Renal pelvis (tissue), 12 donors: ENCODE results near the gene SERINC5. TPM values are rescaled to one million over a fixed set of nuclear protein-coding genes. Genes with fewer than 3 reads are reported as not detected.
"Not testable (repeated sequence)": the region's sequence is repeated elsewhere in the genome, so short reads cannot be mapped to it uniquely, and the experiment has no call there.

Experiments used
- DNase-seq: peaks from one replicate; pipeline ENCODE4 v3.0.0-alpha.2; 2013
- long read RNA-seq, 16 experiments: transcript quantifications; one replicate each; lab custom pipeline, GENCODE V29; 2026
- polyA plus RNA-seq, 3 donors: library from polyadenylated mRNA; unstranded; fragments of 120-200 nt; gene quantifications; one replicate each; pipeline ENCODE4 v1.2.1, GENCODE V29; 2013; ENCODE audit not compliant: insufficient read length in 3 of 3

SERINC5 gene
- 10 to 100 TPM; 42.5 to 63.2 (median 61.0) TPM for polyA plus RNA-seq
- long read RNA-seq, donor 1, full-length matches to known transcripts, result 11 of 11 reads
- long read RNA-seq, donor 1, partial matches to known transcripts, result 0 of 11 reads
- long read RNA-seq, donor 1, other reads (novel, unspliced or antisense), result 0 of 11 reads
- long read RNA-seq, donor 2, full-length matches to known transcripts, result 6 of 57 reads
- long read RNA-seq, donor 2, partial matches to known transcripts, result 51 of 57 reads
- long read RNA-seq, donor 2, other reads (novel, unspliced or antisense), result 0 of 57 reads
- long read RNA-seq, donor 3, full-length matches to known transcripts, result 10 of 18 reads
- long read RNA-seq, donor 3, partial matches to known transcripts, result 8 of 18 reads
- long read RNA-seq, donor 3, other reads (novel, unspliced or antisense), result 0 of 18 reads
- long read RNA-seq, donor 4, full-length matches to known transcripts, result 4 of 4 reads
- long read RNA-seq, donor 4, partial matches to known transcripts, result 0 of 4 reads
- long read RNA-seq, donor 4, other reads (novel, unspliced or antisense), result 0 of 4 reads
- long read RNA-seq, donor 5, full-length matches to known transcripts, result 12 of 12 reads
- long read RNA-seq, donor 5, partial matches to known transcripts, result 0 of 12 reads
- long read RNA-seq, donor 5, other reads (novel, unspliced or antisense), result 0 of 12 reads
- long read RNA-seq, donor 6, full-length matches to known transcripts, result 14 of 20 reads
- long read RNA-seq, donor 6, partial matches to known transcripts, result 6 of 20 reads
- long read RNA-seq, donor 6, other reads (novel, unspliced or antisense), result 0 of 20 reads
- long read RNA-seq, donor 7, full-length matches to known transcripts, result 21 of 21 reads
- long read RNA-seq, donor 7, partial matches to known transcripts, result 0 of 21 reads
- long read RNA-seq, donor 7, other reads (novel, unspliced or antisense), result 0 of 21 reads
- long read RNA-seq, donor 8, full-length matches to known transcripts, result 8 of 8 reads
- long read RNA-seq, donor 8, partial matches to known transcripts, result 0 of 8 reads
- long read RNA-seq, donor 8, other reads (novel, unspliced or antisense), result 0 of 8 reads
- long read RNA-seq, donor 9, full-length matches to known transcripts, result 13 of 13 reads
- long read RNA-seq, donor 9, partial matches to known transcripts, result 0 of 13 reads
- long read RNA-seq, donor 9, other reads (novel, unspliced or antisense), result 0 of 13 reads
- long read RNA-seq, donor 10, full-length matches to known transcripts, result 9 of 20 reads
- long read RNA-seq, donor 10, partial matches to known transcripts, result 11 of 20 reads
- long read RNA-seq, donor 10, other reads (novel, unspliced or antisense), result 0 of 20 reads
- long read RNA-seq, donor 11, full-length matches to known transcripts, result 10 of 10 reads
- long read RNA-seq, donor 11, partial matches to known transcripts, result 0 of 10 reads
- long read RNA-seq, donor 11, other reads (novel, unspliced or antisense), result 0 of 10 reads
- long read RNA-seq, donor 12, full-length matches to known transcripts, result 19 of 19 reads
- long read RNA-seq, donor 12, partial matches to known transcripts, result 0 of 19 reads
- long read RNA-seq, donor 12, other reads (novel, unspliced or antisense), result 0 of 19 reads
- long read RNA-seq, donor 13, full-length matches to known transcripts, result 9 of 9 reads
- long read RNA-seq, donor 13, partial matches to known transcripts, result 0 of 9 reads
- long read RNA-seq, donor 13, other reads (novel, unspliced or antisense), result 0 of 9 reads
- long read RNA-seq, donor 14, full-length matches to known transcripts, result 33 of 33 reads
- long read RNA-seq, donor 14, partial matches to known transcripts, result 0 of 33 reads
- long read RNA-seq, donor 14, other reads (novel, unspliced or antisense), result 0 of 33 reads
- long read RNA-seq, donor 15, full-length matches to known transcripts, result 12 of 12 reads
- long read RNA-seq, donor 15, partial matches to known transcripts, result 0 of 12 reads
- long read RNA-seq, donor 15, other reads (novel, unspliced or antisense), result 0 of 12 reads
- long read RNA-seq, donor 16, full-length matches to known transcripts, result 13 of 13 reads
- long read RNA-seq, donor 16, partial matches to known transcripts, result 0 of 13 reads
- long read RNA-seq, donor 16, other reads (novel, unspliced or antisense), result 0 of 13 reads

DNA sequence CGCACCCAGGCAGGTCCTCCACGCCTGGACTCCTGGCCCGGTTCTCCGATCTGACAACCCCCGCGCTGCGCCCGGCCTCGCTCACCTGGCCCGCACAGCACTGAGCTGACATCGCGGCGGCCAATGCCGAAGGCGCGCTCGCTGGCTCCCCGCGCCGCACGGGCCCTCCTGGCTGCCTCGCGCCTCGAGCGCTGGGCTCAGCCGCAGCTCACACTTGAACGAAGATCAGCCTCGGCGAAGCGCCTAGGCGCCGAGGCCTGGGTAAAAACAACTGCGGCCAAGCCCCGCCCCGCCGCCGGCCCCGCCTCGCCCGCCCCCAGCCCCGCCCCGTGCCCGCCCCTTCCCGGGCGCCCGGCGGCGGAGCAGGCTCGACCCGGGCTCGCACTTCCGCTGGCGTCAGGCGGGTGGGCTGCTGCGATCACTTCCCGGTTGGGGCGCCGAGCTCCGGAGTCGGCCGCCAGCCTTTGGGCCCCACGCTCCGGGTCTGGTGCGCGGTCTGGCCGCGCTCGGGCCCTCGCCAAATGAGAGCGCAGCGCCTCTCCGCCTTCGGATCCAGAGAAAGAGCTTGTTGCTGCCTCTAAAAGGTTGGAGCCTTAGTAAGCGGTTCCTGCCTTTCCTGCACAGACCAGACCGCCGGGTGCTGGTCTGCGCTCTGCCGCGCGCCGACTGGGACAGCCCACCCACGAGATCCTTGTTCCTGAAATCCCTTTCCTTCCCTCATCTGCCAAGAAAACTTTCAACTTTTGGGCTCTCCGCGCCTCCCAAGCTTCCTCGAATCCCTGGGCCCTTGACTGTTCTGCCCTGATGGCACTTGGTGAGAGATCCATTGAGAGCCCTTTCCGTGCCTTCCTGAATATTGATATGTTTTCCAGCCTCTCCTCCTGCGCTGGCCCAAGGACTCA lies at the start of gene SERINC5:
TSS of gene SERINC5 (minus strand) at position 238 of the 902 bp plus-strand sequence. CDS start at position 112, 126 bp downstream.
- DNase-seq, result peak; percentile 79

DNA sequence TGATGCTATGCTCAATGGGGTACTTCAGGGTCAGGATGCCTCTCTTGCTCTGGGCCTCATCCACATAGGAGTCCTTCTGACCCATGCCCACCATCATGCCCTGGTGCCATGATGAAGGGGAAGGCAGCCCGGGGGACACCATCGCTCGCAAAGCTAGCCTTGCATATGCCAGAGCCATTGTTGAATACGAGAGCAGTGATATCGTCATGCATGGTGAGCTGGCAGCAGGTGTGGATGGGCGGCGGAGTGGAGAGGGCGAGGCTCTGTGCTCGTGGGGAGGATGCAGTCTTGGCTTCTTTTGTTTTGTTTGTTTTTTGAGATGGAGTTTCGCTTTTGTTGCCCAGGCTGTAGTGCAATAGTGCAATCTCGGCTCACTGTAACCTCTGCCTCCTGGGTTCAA lies 46.8 kb upstream of the SERINC5 start:
- no peak for DNase-seq

DNA sequence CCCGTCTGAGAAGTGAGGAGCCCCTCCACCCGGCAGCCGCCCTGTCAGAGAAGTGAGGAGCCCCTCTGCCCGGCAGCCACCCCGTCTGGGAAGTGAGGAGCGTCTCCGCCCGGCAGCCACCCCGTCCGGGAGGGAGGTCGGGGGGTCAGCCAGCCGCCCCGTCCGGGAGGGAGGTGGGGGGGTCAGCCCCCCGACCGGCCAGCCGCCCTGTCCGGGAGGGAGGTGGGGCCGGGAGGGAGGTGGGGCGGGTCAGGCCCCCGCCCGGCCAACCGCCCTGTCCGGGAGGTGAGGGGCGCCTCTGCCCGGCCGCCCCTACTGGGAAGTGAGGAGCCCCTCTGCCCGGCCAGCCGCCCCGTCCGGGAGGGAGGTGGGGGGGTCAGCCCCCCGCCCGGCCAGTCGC lies 45.5 kb upstream of the SERINC5 start:
- not testable (repeated sequence) for DNase-seq

DNA sequence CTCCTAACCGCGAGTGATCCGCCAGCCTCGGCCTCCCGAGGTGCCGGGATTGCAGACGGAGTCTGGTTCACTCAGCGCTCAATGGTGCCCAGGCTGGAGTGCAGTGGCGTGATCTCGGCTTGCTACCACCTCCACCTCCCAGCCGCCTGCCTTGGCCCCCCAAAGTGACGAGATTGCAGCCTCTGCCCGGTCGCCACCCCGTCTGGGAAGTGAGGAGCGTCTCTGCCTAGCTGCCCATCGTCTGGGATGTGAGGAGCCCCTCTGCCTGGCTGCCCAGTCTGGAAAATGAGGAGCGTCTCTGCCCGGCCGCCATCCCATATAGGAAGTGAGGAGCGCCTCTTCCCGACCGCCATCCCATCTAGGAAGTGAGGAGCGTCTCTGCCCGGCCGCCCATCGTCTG lies 44.9 kb upstream of the SERINC5 start:
- not testable (repeated sequence) for DNase-seq

DNA sequence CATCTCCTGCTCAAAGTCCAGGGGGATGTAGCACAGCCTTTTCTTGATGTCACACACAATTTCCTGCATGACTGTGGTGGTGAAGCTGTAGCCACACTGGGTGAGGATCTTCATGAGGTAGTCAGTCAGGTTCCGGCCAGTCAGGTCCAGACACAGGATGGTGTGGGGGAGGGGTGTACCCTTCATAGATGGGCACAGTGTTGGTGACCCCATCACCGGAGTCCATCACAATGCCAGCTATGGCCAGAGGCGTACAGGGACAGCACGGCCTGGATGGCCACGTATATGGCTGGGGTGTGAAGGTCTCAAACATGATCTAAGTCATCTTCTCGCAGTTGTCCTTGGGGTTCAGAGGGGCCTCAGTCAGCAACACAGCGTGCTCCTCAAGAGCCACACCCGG lies 44.3 kb upstream of the SERINC5 start:
- DNase-seq, result no peak

DNA sequence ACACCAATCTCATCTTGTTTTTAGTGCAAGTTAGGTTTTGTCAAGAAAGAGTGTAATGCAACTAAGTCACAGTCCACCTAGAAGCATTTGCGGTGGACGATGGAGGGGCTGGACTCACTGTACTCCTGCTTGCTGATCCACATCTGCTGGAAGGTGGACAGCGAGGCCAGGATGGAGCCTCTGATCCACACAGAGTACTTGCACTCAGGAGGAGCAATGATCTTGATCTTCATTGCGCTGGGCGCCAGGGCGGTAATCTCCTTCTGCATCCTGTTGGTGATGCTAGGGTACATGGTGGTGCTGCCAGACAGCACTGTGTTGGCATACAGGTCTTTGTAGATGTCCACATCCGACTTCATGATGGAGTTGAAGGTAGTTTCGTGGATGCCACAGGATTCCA lies 43.8 kb upstream of the SERINC5 start:
- no peak for DNase-seq

DNA sequence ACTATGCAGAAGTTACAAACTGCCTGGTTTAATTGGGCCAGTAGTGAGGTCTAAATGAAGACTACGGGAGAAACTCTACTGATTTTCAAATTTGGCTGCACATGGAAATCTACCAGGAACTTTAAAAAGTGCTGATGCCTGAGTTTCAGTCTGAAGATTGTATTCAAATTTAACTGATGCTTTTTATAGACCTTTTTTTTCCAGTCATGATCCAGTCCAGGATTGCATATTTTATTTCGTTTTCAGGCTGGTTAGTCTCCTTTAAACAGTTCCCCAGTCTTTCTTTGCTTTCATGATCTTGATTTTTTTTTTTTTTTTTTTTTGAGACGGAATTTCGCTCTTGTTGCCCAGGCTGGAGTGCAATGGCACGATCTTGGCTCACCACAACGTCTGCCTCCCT lies 40.3 kb upstream of the SERINC5 start:
- no peak for DNase-seq

DNA sequence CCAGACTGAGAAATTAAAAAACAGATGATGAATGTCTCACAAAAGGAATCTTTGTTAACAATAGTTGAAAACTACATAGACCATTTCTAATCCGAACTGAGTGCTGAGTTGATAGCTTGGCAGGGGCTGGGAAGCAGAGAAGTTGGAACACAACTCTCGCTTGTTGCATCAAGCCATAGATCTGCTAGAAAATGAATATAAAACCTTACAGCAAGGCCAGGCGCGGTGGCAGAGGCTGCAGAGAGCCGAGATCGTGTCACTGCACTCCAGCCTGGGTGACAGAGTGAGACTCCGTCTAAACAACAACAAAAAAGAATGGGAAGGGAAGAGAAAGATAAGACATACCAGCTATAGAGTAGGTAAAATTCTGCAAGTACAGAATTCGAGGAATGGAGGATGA lies 35.9 kb upstream of the SERINC5 start:
- DNase-seq, result no peak

DNA sequence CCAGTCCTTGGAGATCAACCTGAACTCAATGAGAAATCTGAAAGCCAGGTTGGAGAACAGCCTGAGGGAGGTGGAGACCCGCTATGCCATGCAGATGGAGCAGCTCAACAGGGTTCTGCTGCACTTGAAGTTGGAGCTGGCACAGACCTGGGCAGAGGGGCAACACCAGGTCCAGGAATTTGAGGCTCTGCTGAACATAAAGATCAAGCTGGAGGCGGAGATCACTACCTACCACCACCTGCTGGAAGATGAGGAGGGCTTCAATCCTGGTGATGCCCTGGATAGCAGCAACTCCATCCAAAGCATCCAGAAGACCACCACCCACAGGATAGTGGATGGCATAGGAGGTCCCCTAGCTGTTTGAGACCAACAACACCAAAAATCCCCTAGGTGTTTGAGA lies 33.5 kb upstream of the SERINC5 start:
- no peak for DNase-seq

DNA sequence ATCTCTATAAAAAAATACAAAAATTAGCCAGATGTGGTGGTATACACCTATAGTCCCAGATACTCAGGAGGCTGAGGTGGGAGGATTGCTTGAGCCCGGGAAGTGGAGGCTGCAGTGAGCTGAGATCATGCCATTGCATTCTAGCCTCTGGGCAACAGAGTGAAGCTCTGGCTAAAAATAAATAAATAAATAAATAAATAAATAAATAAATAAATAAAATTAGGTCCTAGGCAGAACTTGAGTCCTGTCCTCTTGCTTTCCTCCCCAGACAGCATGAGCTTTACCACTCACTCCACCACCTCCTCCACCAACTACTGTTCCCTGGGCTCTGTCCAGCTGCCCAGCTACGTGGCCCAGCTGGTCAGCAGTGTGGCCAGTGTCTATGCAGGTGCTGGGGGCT lies 32.3 kb upstream of the SERINC5 start:
- DNase-seq, result no peak

DNA sequence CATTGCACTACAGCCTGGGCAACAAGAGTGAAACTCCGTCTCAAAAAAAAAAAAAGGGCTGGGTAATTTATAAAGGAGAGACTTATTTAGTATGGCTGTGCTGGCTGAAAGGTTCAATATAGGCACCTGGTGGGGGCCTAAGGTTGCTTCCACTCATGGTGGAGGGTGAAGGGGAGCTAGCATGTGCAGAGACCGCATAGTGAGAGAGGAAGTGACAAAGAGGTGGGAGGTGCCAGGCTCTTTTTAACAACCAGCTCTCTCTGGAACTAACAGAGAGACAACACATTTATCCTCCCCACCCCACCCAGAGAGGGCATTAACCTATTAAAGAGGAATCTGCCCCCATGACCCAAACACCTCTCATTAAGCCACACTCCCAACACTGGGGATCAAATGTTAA lies 28.9 kb upstream of the SERINC5 start:
- no peak for DNase-seq

DNA sequence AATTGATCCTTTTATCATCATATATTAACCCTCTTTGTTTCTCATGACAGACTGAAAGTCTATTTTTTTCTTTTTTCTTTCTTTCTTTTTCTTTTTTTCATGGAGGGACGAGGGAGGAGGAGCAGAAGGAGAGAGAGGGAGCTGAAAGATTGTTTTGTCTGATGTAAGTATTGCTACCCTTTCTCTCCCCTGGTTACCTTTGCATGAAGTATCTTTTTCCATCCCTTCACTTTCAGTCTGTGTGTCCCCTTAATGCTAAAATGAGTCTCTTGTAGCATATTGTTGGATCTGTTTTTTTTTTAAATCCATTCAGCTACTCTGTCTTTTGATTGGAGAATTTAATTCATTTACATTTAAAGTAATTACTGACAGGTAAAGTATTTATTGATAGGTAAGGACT lies 27.5 kb upstream of the SERINC5 start:
- DNase-seq, result no peak

DNA sequence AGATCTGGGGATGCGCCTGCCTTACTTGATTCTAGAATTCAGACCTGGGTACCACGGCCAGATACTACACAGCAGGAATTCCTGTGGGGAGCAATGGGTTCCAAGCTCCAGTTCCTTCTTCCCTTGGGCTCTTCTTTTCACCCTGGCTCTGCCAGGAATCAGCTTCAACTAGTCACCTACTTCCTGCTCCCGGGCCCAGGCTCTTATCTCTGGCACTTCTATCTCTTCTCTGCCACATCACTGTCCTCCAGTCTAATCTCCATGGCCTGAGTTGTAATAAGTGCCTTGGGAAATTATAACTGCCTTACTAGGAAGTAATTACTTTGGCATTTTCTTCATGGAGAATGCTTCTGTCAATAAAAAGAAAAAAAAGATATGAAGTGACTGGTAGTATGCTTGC lies 26.2 kb upstream of the SERINC5 start:
- no peak for DNase-seq

DNA sequence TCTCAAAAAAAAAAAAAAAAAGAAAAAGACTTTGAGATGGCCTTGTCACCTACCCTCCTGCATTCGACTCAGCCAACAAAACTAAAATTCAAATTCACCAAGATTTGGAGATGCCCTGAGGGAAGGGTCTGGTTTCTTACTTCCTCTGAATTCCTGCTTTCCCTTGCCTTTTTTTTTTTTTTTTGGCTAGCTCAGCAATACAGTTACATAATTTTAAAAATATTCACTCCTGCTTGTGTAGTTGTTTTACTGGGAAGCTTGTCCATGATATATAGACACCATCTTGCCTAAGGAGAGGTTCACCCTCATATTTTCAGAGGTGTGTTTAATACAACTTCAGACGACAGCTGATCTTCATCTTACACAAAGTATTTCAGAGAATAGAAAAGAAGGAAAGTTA lies 21.3 kb upstream of the SERINC5 start:
- no peak for DNase-seq

DNA sequence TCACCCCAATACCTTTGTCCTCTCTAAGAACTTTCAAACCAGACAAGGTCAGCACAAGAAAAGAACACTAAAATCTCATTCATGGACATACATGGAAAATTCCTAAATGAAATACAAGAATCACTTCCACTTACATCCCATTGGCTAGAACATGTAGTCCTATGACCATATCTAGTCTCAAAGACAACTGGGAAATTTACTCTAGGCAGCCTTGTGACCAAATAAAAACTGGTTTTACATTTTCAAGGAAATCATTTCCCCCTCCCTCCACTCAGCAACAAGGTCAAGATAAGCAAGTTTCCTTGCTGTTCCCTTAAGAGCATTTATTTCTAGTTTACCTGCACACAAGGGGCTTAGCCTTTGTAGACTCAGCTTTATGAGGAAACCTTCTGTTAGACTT lies 20.3 kb upstream of the SERINC5 start:
- no peak for DNase-seq

DNA sequence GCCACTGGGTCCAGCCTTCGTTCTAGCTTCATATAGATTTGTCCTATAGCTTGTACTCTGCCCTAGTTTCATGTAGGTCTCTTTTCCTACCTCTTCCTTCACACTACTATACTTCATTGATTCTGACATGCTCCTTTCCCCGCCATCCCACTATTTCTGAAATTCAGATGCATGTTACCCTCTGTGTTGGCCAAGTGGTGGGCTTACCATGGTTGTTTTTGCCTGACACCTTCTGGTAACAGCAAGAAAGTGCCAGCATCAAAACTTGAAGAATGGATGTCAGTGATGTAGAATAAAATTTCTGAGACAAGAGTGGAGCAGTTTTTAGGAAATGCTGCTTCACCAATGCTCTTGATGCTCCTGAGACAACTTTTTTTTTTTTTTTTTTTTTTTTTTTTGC lies 19.5 kb upstream of the SERINC5 start:
- DNase-seq, result no peak

DNA sequence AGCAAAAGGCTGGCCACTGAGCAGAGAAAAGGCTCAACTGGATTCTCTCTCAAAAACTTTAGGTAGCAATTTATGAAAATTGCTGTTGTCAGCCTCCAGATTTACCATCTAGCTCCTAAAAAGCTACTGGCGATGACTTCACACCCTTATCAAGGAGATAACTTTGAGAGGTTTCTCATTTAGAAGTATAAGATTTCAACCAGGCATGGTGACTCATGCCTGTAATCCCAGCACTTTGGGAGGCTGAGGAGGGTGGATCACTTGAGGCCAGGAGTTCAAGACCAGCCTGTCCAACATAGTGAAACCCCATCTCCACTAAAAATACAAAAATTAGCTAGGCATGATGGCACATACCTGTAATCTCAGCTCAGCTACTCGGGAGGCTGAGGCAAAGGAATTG lies 14.7 kb upstream of the SERINC5 start:
- DNase-seq, result not testable (repeated sequence)

DNA sequence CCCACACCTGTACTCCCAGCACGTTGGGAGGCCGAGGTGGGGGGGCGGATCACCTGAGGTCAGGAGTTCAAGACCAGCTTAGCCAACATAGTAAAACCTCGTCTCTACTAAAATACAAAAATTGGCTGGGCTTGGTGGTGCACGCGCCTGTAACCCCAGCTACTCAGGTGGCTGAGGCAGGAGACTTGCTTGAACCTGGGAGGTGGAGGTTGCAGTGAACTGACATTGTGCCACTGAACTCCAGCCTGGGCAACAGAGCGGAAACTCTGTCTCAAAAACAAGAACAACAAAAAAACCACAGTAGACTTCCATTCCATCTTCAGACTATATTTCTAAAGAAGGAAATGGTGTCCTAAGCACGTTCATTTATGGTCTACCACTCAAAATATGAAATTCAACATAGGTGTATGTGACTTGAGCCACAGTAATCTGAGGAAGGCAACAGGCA lies 14.2 kb upstream of the SERINC5 start:
- no peak for DNase-seq

DNA sequence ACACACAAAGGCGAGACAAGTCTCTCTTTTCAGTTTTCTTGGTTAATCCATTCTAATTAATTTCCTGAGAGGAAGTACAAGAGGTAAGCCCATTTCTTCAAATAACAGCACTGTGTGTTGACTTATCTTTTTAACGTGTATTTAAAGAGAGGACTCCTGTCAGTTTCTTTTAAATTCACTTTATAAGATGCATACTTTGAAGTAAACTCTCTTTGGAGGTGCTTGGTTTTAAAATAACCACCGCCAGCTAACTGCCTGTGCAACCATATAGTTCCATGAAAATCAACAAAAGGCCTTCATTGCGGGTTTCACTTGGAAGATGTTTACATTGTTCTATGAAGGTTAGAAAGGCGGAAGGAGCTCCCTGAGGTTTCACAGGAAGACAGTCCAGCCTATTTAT lies 13.1 kb upstream of the SERINC5 start:
- no peak for DNase-seq
